T-helper 2 cell treated with Interferon-gamma antibody and Interleukin-4, amounts not matched to agents 100 ng/mL and 5 ng/mL, for 36 hours (primary cell): ENCODE measurements around the gene MSI2. TPM values are rescaled to one million over a fixed set of nuclear protein-coding genes. Genes with fewer than 3 reads are reported as not detected.

Experiments
- intact Hi-C: fragments of 100-400 bp; cut with micrococcal nuclease; formaldehyde crosslinking; loops from one replicate; pipeline ENCODE4 v1.15.1; 2023
- total RNA-seq: library from RNA; stranded (reverse); gene quantifications from 2 replicates; pipeline ENCODE4 v1.2.3, GENCODE V29; 2022

Gene MSI2
- total RNA-seq, 1 donor from 2014 or later = 140 TPM

- intact Hi-C loops = no loop called here
Observed at GRCh38 chr17:57550016-57550415, 293.7 kb downstream of the MSI2 start.

- intact Hi-C loops = no loop called here
Observed at GRCh38 chr17:57550668-57551315, 294.5 kb downstream of the MSI2 start.

- intact Hi-C loops = no loop called here
Observed at GRCh38 chr17:57551321-57552079, 295.2 kb downstream of the MSI2 start.

- intact Hi-C loops = no loop called here
Observed at GRCh38 chr17:57552114-57552624, 295.8 kb downstream of the MSI2 start.

GRCh38 chr17:57553526-57553925, 297.2 kb downstream of the MSI2 start:
- intact Hi-C loops = no loop called here

- intact Hi-C loops = no loop called here
Observed at GRCh38 chr17:57553991-57554825, 297.9 kb downstream of the MSI2 start.

- intact Hi-C loops = no loop called here
Observed at GRCh38 chr17:57554826-57555635, 298.7 kb downstream of the MSI2 start.

- intact Hi-C loops = no loop called here
Observed at GRCh38 chr17:57555636-57556175, 299.4 kb downstream of the MSI2 start.

GRCh38 chr17:57556320-57556719, 300.0 kb downstream of the MSI2 start:
- intact Hi-C loops = no loop called here

GRCh38 chr17:57556977-57557376, 300.7 kb downstream of the MSI2 start:
- intact Hi-C loops = no loop called here

GRCh38 chr17:57557416-57557815, 301.1 kb downstream of the MSI2 start:
- intact Hi-C loops = no loop called here

- intact Hi-C loops = no loop called here
Observed at GRCh38 chr17:57557834-57558681, 301.7 kb downstream of the MSI2 start.

GRCh38 chr17:57559226-57559625, 302.9 kb downstream of the MSI2 start:
- intact Hi-C loops = no loop called here

GRCh38 chr17:57559634-57560318, 303.5 kb downstream of the MSI2 start:
- intact Hi-C loops = no loop called here

GRCh38 chr17:57560319-57560705, 304.0 kb downstream of the MSI2 start:
- intact Hi-C loops = no loop called here

GRCh38 chr17:57561072-57561861, 304.9 kb downstream of the MSI2 start:
- intact Hi-C loops = no loop called here

GRCh38 chr17:57562184-57562698, 305.9 kb downstream of the MSI2 start:
- intact Hi-C loops = no loop called here

GRCh38 chr17:57563958-57564357, 307.6 kb downstream of the MSI2 start:
- intact Hi-C loops = no loop called here
